GM21528 (cell line): ENCODE measurements around the gene HNRNPH1.

ENCODE experiments used
- ATAC-seq: cut with Tn5 transposase; IDR thresholded peaks from one replicate; pipeline ENCODE4 v1.9.1; 2021; ENCODE audit warnings: mild to moderate bottlenecking, moderate library complexity; ENCODE audit not compliant: unreplicated experiment, low FRiP score

Gene HNRNPH1

DNA sequence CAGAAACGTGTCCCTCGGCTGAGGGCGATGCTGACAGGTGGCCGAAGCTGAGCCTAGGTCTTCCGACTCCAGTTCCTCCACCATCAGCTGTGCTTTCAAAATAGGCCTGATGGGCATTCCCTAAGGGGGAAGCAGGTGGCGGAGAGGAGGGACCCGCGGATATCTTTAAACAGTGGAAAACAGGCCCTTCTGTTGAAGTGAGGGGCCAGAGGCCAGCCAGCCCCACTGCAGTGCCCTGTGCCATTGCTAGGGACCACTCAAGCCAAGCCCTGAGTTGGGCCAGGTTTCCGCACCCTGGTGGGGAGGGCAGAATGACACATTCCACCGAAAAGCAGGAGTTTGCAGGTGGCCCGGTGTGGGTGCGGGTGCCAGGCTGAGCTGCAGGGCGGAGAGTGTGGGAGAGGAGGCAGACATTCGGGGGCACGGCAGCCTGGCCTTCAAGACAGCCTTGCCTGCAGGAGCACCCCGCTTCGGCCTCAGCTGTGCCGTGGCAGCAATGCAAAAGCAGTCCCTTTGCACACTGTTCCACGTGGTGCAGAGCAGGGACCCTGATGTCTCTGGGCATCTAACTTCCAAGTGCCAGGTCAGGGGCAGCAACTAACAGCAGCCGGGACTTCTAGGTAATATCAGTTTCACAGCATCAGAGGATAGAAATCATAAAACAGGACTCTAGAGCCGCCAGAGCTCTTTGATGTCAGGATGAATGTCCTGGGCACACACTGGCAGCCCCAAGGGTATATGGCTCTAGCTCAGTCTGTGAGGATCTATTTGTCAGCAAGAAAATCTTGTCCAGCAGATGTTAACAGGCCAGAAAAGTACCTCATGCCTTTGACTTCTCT, 17.2 kb downstream of the HNRNPH1 start:
- ATAC-seq = no peak

DNA sequence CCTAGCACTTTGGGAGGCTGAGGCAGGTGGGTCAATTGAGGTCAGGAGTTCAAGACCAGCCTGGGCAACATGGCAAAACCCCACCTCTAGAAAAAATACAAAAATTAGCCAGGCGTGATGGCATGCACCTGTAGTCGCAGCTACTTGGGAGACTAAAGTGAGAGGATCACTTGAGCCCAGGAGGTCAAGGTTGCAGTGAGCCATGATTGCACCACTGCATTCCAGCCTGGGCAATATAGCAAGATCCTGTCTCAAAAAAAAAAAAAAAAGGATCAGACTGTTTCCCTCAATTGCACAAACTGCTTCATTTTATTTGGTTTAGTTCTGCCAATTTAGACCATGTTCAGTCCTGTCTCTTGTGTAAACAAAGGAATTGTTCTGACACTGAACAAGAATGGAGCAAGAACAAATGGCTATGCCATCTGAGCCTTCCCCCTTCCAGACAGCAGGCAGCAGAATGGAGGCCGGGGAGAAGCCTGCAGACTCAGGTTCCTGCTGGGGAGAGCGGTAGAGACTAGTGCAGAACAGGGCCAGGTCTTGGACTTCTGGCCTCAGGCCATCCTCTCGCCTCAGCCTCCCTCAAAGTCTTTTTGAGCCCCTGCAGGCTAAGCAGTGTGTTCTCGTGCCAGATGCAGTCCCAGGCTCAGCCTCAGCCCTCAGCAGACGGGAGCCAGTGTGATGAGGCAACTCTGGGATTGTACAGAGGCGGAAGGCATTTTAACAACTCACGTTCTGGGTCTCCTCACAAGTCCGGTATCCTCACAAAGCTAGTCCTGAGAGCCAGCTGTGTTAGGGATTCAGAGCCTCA, 18.2 kb downstream of the HNRNPH1 start:
- ATAC-seq = no peak

DNA sequence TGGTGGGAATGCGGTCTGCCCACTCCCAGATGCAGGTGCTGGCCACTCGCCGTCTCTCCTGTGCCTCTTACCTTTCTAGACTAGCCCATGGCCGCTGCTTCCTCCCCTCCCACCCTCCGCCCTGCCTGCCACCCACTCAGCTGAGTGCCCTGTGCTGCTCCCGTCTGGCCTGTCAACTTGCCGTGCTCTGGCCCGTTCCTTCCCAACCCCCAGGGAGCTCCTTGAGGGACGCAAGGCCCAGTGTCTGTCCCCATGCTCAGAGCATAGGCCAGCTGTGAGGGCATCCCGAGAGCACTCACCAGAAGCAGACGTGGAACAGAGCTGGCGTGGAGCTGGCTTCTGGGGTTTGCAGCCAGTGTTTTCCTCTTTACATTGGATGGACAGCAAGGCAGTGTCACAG, 20.2 kb downstream of the HNRNPH1 start:
- no peak for ATAC-seq

DNA sequence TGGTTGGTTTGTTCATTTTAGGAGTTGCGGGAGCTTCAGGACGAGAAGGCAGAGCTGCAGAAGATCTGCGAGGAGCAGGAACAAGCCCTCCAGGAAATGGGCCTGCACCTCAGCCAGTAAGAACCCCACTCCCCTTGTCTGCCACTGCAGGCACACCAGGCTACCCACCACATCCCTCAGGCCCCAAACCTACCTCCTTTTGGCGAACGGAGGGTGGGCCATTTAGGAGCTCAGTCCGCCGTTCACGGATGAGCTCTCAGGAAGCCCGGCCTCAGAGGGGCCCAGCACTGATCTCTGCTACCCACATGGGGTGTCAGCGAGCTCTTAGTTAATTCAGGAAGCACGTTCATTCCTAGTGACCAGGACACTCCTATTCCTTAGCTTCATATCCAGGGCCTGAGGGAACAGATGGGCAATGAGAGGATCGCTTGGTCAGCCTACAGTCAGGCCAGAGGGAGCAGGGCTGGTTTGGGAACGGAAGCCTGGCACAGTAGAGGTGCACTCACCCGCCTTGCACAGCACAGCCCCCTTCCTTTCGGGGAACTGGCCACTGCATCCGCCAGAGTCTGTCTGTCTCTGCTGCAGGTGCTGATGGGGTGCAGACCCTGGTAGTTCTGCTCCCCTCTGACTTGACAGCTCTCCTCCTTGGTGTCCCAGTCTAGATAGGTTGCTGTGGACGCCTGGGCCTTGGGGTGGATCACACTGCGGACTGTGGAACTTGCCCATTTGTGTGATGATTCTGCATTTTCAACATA, 21.4 kb downstream of the HNRNPH1 start:
- ATAC-seq = no peak

DNA sequence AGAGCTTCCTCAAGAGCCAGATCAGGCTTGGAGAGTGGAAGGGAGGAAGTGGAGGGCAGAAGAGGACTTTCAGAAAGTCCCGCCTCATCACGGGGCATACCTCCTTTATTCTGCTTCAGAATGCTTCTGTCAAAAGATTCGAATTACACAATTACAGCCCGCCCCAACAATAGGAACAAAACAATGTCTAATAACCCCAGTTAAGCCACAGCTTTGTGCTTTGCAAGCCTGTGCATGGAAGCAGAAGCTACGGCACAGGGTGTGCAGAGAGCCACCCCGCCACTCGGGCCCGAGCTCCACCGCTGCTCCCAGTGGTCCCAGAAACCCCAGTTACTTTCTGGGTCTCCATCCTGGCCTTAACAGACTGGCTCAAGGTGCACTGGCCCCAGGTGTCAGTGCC, 23.5 kb downstream of the HNRNPH1 start:
- ATAC-seq = no peak

DNA sequence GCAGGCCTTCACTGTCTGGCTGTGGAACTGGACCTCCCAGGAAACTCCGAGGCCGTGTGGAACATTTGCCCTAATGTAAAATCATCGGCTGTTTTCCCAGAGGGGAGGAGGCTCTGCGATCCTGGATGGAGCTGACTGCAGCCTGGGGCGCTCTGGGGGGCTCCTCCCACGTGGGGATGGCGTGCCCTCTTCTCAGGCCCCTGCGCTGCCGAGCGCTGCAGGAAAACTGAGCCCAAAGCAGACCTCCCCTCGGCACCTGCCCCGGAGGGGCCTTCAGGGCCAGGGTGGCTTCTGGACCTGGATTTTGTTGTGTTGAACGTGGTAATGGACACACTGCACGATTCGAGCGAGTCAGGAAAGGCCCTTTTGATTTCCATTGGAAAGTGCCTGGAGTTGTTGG, 23.9 kb downstream of the HNRNPH1 start:
- ATAC-seq = no peak

DNA sequence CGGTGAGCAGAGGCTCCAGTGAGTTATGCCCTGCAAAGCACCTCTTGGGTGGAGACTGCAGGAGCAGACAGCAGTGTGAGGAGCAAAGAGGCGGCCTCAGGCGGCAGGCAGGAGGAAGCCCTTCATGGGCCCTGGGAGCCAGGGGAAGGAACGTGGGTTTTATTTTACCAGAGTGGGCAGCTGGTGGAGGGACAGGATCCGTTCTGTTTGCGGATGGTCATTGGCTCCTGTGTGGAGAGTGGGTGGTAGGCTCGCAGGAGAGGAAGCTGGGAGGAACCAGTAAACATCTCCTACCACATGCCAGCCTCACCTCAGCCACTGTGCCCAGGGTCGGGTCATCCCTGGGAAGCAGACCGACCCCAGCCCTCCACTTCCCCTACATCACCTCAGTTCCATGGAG, 24.4 kb downstream of the HNRNPH1 start:
- ATAC-seq = no peak

DNA sequence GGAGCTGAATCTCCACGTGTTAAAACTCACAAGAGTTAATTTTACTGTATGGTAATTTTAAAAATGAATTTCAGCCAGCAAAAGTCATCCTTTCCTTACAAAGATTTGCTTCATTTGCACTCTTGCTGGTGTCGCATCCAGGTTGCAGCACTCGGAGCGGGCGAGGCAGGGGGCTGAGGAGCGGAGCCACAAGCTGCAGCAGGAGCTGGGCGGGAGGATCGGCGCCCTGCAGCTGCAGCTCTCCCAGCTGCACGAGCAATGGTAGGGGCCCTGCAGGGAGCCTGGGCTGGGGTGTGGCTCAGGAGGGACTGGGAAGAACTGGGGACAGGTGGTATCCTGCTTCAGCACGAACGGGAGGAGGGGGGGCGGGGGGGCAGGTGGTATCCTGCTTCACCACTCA, 27.1 kb downstream of the HNRNPH1 start:
- no peak for ATAC-seq

DNA sequence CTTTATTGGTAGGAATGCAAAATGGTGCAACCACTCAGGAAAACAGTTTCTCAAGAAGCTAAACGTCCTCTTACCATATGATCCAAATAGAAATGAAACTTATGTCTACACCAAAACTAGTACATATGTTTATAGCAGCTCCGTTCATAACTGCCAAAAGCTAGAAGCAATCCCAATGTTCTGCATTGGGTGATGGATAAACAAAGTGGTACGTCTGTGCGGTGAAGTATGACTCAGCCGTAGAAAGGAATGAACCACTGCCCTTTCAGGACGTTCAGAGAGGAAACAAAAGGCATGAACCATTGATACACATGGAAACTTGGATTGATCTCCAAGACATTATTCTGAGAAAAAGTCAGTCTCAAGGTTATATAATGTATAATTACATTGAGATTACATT, 27.6 kb downstream of the HNRNPH1 start:
- ATAC-seq = no peak

DNA sequence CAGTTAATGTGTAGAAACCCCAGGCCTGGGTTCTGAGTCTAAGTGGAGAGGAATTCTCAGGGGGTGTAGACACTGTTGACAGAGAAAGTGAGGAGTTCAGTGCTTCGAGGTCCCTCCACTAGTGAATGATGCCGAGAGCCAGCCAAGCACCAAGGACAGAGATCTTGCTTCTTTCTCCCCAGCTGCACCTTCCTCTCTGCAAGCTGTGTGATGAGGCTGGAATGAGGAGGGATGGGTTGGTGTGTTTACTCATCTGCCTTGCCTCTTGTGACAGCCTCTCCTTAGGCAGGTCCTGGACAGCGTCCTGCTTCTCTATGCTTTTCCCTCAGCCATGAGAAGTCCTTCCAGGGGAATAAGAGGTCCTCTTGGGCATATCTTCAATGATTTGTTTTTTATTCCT, 35.3 kb downstream of the HNRNPH1 start:
- no peak for ATAC-seq

DNA sequence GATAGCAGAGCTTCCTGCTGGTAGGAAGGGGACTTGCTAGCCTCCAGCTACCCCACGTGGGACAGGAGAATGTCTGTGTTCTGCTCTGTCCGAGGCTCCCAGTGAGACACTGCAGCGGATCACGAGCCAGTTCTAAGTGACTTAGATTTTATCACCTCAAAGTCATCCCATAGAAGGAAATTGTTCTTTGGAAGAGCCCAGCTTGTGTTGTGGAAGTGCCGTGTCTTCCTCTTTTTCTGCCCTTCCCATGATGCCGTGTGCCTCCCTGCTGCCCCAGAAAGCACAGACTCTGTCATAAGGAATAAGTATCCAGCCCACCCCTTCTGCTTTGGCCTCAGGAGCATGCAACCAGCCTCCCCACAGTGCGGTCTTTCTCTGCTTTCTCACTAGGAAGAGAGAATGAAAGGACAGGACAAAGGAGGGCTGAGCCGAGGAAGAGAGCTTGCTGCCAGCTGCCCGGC, 37.5 kb downstream of the HNRNPH1 start:
- ATAC-seq = no peak

DNA sequence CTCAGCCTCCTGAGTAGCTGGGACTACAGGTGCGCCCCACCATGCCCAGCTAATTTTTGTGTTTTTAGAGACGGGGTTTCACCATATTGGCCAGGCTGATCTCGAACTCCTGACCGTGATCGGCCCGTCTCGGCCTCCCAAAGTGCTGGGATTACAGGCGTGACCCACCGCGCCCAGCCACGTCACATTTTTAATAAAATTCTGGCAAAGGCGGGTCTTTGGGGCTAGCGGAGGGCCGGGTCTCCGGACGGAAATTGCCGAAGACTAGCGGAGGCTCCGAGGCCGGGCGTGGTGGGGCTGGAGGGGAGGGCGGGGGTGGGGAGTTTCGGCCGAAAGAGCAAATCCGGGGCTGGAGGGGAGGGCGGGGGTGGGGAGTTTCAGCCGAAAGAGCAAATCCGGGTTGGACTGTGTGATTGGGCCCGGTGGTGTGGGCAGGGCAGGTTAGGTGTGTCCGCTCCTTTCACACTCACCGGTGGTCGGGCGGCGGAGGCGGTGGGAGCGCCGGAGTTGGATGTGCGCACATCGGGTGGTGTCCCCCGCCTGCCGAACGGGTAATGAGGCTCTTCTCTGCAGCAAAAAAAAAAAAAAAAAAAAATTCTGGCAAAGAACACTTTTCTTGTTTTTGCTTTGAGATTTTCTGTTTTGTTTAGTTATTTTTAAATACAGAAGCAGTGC, 46.0 kb downstream of the HNRNPH1 start:
- ATAC-seq = no peak

DNA sequence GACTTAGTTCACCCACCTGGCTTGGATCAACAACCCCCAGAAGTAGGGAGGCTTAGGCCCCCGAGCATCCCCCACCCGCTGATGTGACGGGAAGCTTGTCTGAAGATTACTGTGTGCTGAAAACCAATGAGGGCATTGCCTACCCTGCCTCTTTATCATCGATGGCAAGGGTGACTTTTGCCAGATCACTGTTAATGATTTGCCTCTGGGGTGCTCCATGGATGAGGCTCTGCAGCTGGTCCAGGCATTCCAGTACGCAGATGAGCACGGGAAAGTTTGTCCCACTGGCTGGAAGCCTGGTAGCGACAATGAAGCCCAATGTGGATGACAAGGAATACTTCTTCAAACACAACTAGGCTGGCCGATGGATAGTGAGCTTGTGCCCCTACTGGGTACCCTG, 51.1 kb downstream of the HNRNPH1 start:
- ATAC-seq = no peak

DNA sequence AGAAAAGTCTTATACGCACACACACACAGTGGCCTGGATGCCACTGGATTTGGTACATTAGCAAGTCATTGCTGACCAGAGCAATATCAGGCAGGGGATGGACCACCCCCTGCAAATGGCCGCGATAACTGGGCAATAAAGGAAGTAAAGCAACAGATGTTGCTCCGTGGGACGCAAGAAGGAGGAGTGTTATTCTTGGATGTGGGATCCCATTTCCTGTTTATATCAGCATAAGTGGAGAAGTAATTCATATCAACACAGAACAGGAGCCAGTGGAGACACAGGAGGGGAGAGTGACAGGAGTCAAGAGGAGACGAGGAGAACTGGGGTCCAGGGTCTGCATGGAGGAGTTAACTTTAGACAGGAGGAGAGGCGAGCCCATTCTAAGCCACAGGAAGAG, 54.8 kb downstream of the HNRNPH1 start:
- ATAC-seq = no peak

DNA sequence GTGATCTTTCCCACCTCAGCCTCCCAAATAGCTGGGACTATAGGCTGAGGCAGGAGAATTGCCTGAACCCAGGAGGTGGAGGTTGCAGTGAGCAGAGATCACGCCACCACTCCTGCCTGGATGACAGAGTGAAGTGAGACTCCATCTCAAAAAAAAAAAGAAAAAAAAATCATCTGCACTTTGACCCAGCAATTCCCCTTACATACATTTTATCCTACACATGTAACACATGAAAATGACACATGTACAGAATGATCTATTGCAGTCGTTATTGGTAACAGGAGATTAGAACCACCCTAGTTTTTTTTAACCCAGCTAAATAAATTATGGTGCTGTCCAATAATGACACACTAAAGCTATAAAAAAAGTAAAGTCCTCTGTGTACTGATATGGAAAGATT, 58.9 kb downstream of the HNRNPH1 start:
- ATAC-seq = no peak
